Activated gamma-delta T cell treated with anti-CD3 and anti-CD28 coated beads, Interleukin-2, amount 50 U/mL, for 16 hours (primary cell): ENCODE measurements around the gene ARPC3.
"Not testable (repeated sequence)": the region's sequence is repeated elsewhere in the genome, so short reads cannot be mapped to it uniquely, and the experiment has no call there.

Experiments
- DNase-seq: peaks from one replicate; pipeline ENCODE4 v3.0.0-alpha.2; 2020; ENCODE audit warnings: low read depth

The ARPC3 gene

GRCh38 chr12:110449799-110450497 lies at the start of gene ARPC3:
Gene ARPC3 (minus strand): TSS chr12:110450337. CDS start chr12:110450260, 77 bp downstream.
- DNase-seq: peak; percentile 92

- no peak for DNase-seq
Observed at GRCh38 chr12:110498984-110499706, 49.0 kb upstream of the ARPC3 start.

GRCh38 chr12:110475426-110475825 lies 25.3 kb upstream of the ARPC3 start:
- DNase-seq: no peak

- DNase-seq: peak; percentile 90
Observed at GRCh38 chr12:110468214-110469048, 18.3 kb upstream of the ARPC3 start, which contains the start of the genes FAM216A and GPN3. Gene FAM216A (plus strand): TSS chr12:110468845. CDS start chr12:110468876, 31 bp downstream. Gene GPN3 (minus strand): TSS chr12:110468257. CDS start chr12:110468203, 54 bp downstream.

- DNase-seq: no peak
Observed at GRCh38 chr12:110467847-110468213, 17.7 kb upstream of the ARPC3 start.

- no peak for DNase-seq
Observed at GRCh38 chr12:110466791-110467190, 16.7 kb upstream of the ARPC3 start.

- not testable (repeated sequence) for DNase-seq
Observed at GRCh38 chr12:110465765-110466164, 15.6 kb upstream of the ARPC3 start.

GRCh38 chr12:110465024-110465423 lies 14.9 kb upstream of the ARPC3 start:
- no peak for DNase-seq

- DNase-seq: not testable (repeated sequence)
Observed at GRCh38 chr12:110461189-110461588, 11.1 kb upstream of the ARPC3 start.

GRCh38 chr12:110458756-110459155 lies 8.6 kb upstream of the ARPC3 start:
- DNase-seq: no peak

GRCh38 chr12:110453569-110454296 lies 3.6 kb upstream of the ARPC3 start:
- DNase-seq: no peak

- DNase-seq: no peak
Observed at GRCh38 chr12:110451263-110451662, 1.1 kb upstream of the ARPC3 start.

- DNase-seq: no peak
Observed at GRCh38 chr12:110444455-110444854, 5.7 kb downstream of the ARPC3 start.

GRCh38 chr12:110436231-110436630 lies 13.9 kb downstream of the ARPC3 start:
- DNase-seq: no peak

- DNase-seq: no peak
Observed at GRCh38 chr12:110431957-110432587, 18.1 kb downstream of the ARPC3 start.

GRCh38 chr12:110429676-110430075 lies 20.5 kb downstream of the ARPC3 start:
- DNase-seq: not testable (repeated sequence)

GRCh38 chr12:110426406-110426805 lies 23.7 kb downstream of the ARPC3 start:
- no peak for DNase-seq

GRCh38 chr12:110424237-110424636 lies 25.9 kb downstream of the ARPC3 start:
- no peak for DNase-seq

GRCh38 chr12:110421701-110422100 lies 28.4 kb downstream of the ARPC3 start:
- DNase-seq: no peak

GRCh38 chr12:110421159-110421661 lies 28.9 kb downstream of the ARPC3 start:
- DNase-seq: no peak

- DNase-seq: not testable (repeated sequence)
Observed at GRCh38 chr12:110420644-110421043, 29.5 kb downstream of the ARPC3 start.
